ENCODE data around the gene TXN2. TPM values are rescaled to one million over a fixed set of nuclear protein-coding genes. Genes with fewer than 3 reads are reported as not detected.
A peak's percentile ranks its signal among the peaks of the same experiment; 100 is the strongest.

Gene TXN2
- total and polyA plus RNA-seq, 2 experiments from 2014 or later = 23.0 to 50.3 TPM

DNA sequence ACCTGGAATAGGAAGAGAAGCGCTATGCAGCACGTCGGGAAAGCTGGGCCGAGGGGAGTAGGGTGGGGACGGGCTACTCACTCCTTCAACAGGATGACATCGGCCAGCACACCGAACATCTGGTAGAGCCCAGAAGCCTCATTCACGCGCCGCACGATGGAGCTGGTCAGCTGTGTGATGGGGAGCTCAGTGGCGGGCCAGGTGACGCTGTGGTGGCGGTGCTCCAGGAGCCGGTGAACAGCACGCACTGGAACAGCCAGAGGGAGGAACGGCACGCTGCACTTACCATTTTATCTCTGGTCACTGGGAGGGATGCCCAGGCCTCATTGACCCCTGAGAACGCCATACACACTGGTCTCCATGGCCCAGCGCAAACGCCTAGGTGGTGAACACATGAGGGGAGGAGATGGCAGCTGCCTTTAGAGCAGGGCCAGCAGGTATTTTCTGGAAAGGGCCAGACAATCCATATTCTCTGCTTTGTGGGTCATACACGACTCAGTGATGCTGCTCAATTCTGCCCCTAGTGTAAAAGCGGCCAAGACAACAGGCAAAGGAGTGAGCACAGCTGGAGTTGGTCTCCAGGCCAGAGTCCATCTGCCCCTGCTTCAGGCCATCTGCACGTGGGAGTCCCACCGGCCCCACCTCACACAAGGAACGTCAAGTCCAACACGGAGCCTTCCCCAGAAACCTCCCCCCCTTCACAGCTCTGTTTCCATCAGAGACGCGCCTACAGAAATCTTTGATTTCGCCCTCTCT is 16.6 kb upstream of the TXN2 start:
- no peak overlapping the region for H2AFZ ChIP-seq
- no peaks in the 10 kb centered on the region for H4K20me1 ChIP-seq (replicated peaks; ENCODE audit: insufficient read depth)
- H3K27ac ChIP-seq (ENCODE audit: low read depth) = no peak overlapping the region
- ATAC-seq (peak; percentile 52), DNase-seq (ENCODE audit: low spot score) (peak; percentile 15)
- H3K9me3 Mint-ChIP-seq = no peaks in the 10 kb centered on the region
- H3K36me3 ChIP-seq (ENCODE audit: insufficient read depth) = peaks cover 3% of the 10 kb centered on the region; the same call in 1 of the 2 replicates
- H3K27me3 Mint-ChIP-seq (ENCODE audit: insufficient read depth, low read depth, poor library complexity) = peaks cover 4% of the 10 kb centered on the region
- no peaks in the 10 kb centered on the region for H3F3A ChIP-seq (replicated peaks; ENCODE audit: low read depth)
- H3K27ac Mint-ChIP-seq = no peak overlapping the region
- TF ChIP-seq CREB1 (CRISPR knock-in tag; IDR thresholded peaks at IDR 0.05; ENCODE audit: low read depth) (no peak), EZH2 (IDR thresholded peaks at IDR 0.05; ENCODE audit: low read depth, unreplicated experiment) (no peak)
- TF ChIP-seq, protein P1, sequence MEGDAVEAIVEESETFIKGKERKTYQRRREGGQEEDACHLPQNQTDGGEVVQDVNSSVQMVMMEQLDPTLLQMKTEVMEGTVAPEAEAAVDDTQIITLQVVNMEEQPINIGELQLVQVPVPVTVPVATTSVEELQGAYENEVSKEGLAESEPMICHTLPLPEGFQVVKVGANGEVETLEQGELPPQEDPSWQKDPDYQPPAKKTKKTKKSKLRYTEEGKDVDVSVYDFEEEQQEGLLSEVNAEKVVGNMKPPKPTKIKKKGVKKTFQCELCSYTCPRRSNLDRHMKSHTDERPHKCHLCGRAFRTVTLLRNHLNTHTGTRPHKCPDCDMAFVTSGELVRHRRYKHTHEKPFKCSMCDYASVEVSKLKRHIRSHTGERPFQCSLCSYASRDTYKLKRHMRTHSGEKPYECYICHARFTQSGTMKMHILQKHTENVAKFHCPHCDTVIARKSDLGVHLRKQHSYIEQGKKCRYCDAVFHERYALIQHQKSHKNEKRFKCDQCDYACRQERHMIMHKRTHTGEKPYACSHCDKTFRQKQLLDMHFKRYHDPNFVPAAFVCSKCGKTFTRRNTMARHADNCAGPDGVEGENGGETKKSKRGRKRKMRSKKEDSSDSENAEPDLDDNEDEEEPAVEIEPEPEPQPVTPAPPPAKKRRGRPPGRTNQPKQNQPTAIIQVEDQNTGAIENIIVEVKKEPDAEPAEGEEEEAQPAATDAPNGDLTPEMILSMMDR (conservative IDR thresholded peaks at IDR 0.05; ENCODE audit: low read depth in 2 of 2) = 0 out of 4 replicates have a peak, but pooled peaks of 1 of the 2 experiments have one; percentile 5
- H3K79me2 ChIP-seq (replicated peaks; ENCODE audit: insufficient read depth) = no peaks in the 10 kb centered on the region
- H3K27me3 ChIP-seq (ENCODE audit: insufficient read depth) = no peaks in the 10 kb centered on the region
- no peaks in the 10 kb centered on the region for H3K4me1 ChIP-seq (ENCODE audit: insufficient read depth)
- H3K4me2 ChIP-seq = no peak overlapping the region
- no peak overlapping the region for H3K4me3 Mint-ChIP-seq
- H3K4me1 Mint-ChIP-seq = no peaks in the 10 kb centered on the region
- H3K36me3 Mint-ChIP-seq (ENCODE audit: low read depth) = peaks cover 19% of the 10 kb centered on the region
- no peaks in the 10 kb centered on the region for H3K9me2 ChIP-seq (ENCODE audit: insufficient read depth)
- H3K4me3 ChIP-seq = no peak overlapping the region

DNA sequence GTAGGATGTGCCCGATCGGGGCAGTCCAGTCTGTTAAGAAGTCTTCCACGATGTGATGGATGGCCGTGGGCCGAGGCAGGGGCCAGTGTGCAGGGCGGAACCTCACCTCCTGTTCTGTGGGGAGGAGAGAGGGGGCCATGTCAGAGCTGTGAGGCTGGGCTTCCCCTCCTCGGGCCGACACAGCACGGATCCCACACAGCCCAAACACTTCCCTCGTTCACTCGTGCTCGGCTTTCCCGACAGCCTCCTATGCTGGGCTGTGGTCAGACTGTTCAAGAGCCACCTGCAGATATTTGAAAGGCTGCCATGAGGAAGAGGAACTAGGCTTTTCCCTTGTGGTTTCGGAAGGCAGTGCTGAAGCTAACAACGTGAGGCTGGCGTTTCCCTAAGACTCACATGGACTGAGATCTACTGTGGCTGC is 12.3 kb upstream of the TXN2 start:
- Mint-ChIP-seq H3K27ac (no peak overlapping the region), H3K27me3 (ENCODE audit: insufficient read depth, low read depth, poor library complexity) (peaks cover 4% of the 10 kb centered on the region), H3K4me3 (no peak overlapping the region), H3K36me3 (ENCODE audit: low read depth) (peaks cover 41% of the 10 kb centered on the region), H3K4me1 (no peaks in the 10 kb centered on the region), H3K9me3 (no peaks in the 10 kb centered on the region)
- no peak overlapping the region for H3K4me3 ChIP-seq
- no peaks in the 10 kb centered on the region for H4K20me1 ChIP-seq (replicated peaks; ENCODE audit: insufficient read depth)
- no peaks in the 10 kb centered on the region for H3F3A ChIP-seq (replicated peaks; ENCODE audit: low read depth)
- no peaks in the 10 kb centered on the region for H3K4me1 ChIP-seq (ENCODE audit: insufficient read depth)
- no peak overlapping the region for H2AFZ ChIP-seq
- no peaks in the 10 kb centered on the region for H3K27me3 ChIP-seq (ENCODE audit: insufficient read depth)
- no peak overlapping the region for H3K4me2 ChIP-seq
- no peaks in the 10 kb centered on the region for H3K79me2 ChIP-seq (replicated peaks; ENCODE audit: insufficient read depth)
- DNase-seq (ENCODE audit: low spot score) = no peak
- H3K27ac ChIP-seq (ENCODE audit: low read depth) = no peak overlapping the region
- ATAC-seq = no peak
- no peaks in the 10 kb centered on the region; the same call in 1 of the 2 replicates for H3K36me3 ChIP-seq (ENCODE audit: insufficient read depth)
- H3K9me2 ChIP-seq (ENCODE audit: insufficient read depth) = no peaks in the 10 kb centered on the region
- TF ChIP-seq JUNB (IDR thresholded peaks at IDR 0.05; ENCODE audit: unreplicated experiment) (no peak), NANOG (IDR thresholded peaks at IDR 0.05; ENCODE audit: borderline replicate concordance) (no peak), ZNF331 (CRISPR knock-in tag; IDR thresholded peaks at IDR 0.05; ENCODE audit: low read depth) (no peak), EZH2 (IDR thresholded peaks at IDR 0.05; ENCODE audit: low read depth, unreplicated experiment) (no peak), CREB1 (CRISPR knock-in tag; IDR thresholded peaks at IDR 0.05; ENCODE audit: low read depth) (no peak), STAT1 (IDR thresholded peaks at IDR 0.05; ENCODE audit: unreplicated experiment) (no peak)
- TF ChIP-seq, protein P2, sequence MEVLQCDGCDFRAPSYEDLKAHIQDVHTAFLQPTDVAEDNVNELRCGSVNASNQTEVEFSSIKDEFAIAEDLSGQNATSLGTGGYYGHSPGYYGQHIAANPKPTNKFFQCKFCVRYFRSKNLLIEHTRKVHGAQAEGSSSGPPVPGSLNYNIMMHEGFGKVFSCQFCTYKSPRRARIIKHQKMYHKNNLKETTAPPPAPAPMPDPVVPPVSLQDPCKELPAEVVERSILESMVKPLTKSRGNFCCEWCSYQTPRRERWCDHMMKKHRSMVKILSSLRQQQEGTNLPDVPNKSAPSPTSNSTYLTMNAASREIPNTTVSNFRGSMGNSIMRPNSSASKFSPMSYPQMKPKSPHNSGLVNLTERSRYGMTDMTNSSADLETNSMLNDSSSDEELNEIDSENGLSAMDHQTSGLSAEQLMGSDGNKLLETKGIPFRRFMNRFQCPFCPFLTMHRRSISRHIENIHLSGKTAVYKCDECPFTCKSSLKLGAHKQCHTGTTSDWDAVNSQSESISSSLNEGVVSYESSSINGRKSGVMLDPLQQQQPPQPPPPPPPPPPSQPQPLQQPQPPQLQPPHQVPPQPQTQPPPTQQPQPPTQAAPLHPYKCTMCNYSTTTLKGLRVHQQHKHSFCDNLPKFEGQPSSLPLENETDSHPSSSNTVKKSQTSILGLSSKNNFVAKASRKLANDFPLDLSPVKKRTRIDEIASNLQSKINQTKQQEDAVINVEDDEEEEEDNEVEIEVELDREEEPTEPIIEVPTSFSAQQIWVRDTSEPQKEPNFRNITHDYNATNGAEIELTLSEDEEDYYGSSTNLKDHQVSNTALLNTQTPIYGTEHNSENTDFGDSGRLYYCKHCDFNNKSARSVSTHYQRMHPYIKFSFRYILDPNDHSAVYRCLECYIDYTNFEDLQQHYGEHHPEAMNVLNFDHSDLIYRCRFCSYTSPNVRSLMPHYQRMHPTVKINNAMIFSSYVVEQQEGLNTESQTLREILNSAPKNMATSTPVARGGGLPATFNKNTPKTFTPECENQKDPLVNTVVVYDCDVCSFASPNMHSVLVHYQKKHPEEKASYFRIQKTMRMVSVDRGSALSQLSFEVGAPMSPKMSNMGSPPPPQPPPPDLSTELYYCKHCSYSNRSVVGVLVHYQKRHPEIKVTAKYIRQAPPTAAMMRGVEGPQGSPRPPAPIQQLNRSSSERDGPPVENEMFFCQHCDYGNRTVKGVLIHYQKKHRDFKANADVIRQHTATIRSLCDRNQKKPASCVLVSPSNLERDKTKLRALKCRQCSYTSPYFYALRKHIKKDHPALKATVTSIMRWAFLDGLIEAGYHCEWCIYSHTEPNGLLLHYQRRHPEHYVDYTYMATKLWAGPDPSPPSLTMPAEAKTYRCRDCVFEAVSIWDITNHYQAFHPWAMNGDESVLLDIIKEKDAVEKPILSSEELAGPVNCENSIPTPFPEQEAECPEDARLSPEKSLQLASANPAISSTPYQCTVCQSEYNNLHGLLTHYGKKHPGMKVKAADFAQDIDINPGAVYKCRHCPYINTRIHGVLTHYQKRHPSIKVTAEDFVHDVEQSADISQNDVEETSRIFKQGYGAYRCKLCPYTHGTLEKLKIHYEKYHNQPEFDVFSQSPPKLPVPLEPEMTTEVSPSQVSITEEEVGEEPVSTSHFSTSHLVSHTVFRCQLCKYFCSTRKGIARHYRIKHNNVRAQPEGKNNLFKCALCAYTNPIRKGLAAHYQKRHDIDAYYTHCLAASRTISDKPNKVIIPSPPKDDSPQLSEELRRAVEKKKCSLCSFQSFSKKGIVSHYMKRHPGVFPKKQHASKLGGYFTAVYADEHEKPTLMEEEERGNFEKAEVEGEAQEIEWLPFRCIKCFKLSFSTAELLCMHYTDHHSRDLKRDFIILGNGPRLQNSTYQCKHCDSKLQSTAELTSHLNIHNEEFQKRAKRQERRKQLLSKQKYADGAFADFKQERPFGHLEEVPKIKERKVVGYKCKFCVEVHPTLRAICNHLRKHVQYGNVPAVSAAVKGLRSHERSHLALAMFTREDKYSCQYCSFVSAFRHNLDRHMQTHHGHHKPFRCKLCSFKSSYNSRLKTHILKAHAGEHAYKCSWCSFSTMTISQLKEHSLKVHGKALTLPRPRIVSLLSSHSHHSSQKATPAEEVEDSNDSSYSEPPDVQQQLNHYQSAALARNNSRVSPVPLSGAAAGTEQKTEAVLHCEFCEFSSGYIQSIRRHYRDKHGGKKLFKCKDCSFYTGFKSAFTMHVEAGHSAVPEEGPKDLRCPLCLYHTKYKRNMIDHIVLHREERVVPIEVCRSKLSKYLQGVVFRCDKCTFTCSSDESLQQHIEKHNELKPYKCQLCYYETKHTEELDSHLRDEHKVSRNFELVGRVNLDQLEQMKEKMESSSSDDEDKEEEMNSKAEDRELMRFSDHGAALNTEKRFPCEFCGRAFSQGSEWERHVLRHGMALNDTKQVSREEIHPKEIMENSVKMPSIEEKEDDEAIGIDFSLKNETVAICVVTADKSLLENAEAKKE (CRISPR knock-in tag; IDR thresholded peaks at IDR 0.05) = no peak
- TF ChIP-seq, protein P1 (conservative IDR thresholded peaks at IDR 0.05; ENCODE audit: low read depth in 2 of 2) = no peak

Measured in GM23338 (cell line).